ENCODE data around the gene TRAF5. TPM values are rescaled to one million over a fixed set of nuclear protein-coding genes. Genes with fewer than 3 reads are reported as not detected.
A peak's percentile ranks its signal among the peaks of the same experiment; 100 is the strongest.

Gene TRAF5
- total RNA-seq, 2 donors from 2014 or later: 56.5 to 78.3 TPM

DNA sequence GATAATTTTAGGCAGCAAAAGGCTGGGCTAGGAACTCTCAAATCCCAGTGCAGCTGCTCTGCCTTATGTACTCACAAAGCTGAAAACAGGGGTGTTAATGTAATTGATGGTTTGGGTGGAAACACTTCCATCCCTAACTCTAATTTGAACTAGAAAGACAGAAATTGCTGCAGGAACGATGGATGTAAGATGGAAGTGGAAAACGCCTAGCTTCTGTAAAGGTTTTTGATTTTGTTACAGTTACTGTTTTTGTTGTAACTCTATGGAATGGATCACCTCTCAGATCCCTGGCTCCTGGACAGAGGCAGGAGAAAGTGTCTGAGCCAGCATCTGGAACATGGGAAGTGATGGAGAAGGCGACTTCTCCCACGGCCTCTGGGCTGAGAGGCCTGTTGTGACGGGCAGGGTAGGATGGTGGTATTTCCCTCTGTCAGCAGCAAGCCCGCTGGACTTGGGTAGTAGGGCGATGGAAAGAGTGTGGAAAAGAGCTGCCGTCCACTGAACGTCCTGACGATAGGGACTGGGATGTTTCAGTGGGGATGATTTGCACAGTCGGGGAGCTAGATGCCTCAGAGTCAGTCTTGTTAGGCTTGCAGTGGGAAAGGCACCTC lies 1.6 kb downstream of the TRAF5 start:
- Histone ChIP-seq H3K4me3 (ENCODE audit: low read length) (peak overlapping the region; percentile 80), H3K27me3 (ENCODE audit: control insufficient read depth, insufficient read depth, low read length, poor library complexity, severe bottlenecking) (no peaks in the 10 kb centered on the region), H3K4me1 (ENCODE audit: control insufficient read depth, insufficient read depth, low read length) (peaks cover 9% of the 10 kb centered on the region), H3K27ac (ENCODE audit: low read depth, low read length) (no peak overlapping the region), H3K9me3 (ENCODE audit: control insufficient read depth, low read length) (no peaks in the 10 kb centered on the region), H3K9ac (ENCODE audit: extremely low read depth, low read length, poor library complexity, severe bottlenecking) (no peak overlapping the region), H3K36me3 (ENCODE audit: control insufficient read depth, insufficient read depth, low read length) (peaks cover 5% of the 10 kb centered on the region)
- DNase-seq: no peak
- Mint-ChIP-seq H3K27me3 (ENCODE audit: insufficient read depth) (peaks cover 4% of the 10 kb centered on the region), H3K27ac (no peak overlapping the region), H3K9me3 (no peaks in the 10 kb centered on the region), H3K36me3 (ENCODE audit: low read depth) (peaks cover 7% of the 10 kb centered on the region), H3K4me3 (peak overlapping the region; percentile 82), H3K4me1 (peaks cover 46% of the 10 kb centered on the region)
- TF ChIP-seq, protein P1, sequence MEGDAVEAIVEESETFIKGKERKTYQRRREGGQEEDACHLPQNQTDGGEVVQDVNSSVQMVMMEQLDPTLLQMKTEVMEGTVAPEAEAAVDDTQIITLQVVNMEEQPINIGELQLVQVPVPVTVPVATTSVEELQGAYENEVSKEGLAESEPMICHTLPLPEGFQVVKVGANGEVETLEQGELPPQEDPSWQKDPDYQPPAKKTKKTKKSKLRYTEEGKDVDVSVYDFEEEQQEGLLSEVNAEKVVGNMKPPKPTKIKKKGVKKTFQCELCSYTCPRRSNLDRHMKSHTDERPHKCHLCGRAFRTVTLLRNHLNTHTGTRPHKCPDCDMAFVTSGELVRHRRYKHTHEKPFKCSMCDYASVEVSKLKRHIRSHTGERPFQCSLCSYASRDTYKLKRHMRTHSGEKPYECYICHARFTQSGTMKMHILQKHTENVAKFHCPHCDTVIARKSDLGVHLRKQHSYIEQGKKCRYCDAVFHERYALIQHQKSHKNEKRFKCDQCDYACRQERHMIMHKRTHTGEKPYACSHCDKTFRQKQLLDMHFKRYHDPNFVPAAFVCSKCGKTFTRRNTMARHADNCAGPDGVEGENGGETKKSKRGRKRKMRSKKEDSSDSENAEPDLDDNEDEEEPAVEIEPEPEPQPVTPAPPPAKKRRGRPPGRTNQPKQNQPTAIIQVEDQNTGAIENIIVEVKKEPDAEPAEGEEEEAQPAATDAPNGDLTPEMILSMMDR (conservative IDR thresholded peaks at IDR 0.05): no peak
- WGBS, 2 experiments (ENCODE audit: insufficient coverage in 1 of 2, insufficient read length in 1 of 2): 92 to 99% methylated on average over 9 to 11 of the region's 11 CpGs

DNA sequence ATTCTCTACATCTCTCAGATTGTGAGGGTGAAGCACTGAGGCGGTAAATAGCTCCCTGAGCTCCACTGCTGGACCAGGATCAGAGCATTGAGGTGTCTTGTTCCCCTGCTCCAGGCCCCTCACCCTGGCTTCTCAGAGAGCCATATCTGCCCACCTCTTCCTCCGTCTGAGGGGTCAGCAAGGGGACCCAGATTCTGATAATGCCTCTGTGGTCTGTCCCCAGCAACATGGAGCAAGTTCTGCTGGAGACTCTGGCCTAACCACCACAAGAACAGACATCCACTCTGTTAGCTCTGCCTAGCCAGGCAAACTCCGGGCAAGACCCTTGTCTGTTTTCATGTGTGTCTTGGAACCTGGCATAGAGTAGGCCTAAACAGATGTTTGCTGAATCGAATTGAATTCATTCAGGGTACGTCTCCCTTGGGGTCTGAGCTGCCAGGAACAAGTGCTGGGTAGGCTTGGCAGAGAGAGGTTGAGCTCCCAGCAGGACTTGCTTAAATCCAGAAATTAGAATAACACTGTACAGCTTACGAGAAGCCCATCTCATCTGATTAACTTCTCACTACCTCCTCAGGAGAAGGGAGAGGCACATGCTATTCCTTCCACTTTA lies 2.3 kb downstream of the TRAF5 start:
- DNase-seq: no peak
- Mint-ChIP-seq H3K4me1 (peaks cover 48% of the 10 kb centered on the region), H3K36me3 (ENCODE audit: low read depth) (peaks cover 11% of the 10 kb centered on the region), H3K27me3 (ENCODE audit: insufficient read depth) (peaks cover 4% of the 10 kb centered on the region), H3K9me3 (no peaks in the 10 kb centered on the region), H3K27ac (no peak overlapping the region), H3K4me3 (peak overlapping the region; percentile 82)
- H3K36me3 ChIP-seq (ENCODE audit: control insufficient read depth, insufficient read depth, low read length): peaks cover 5% of the 10 kb centered on the region
- H3K4me3 ChIP-seq (ENCODE audit: low read length): peak overlapping the region; percentile 80
- TF ChIP-seq, protein P1 (conservative IDR thresholded peaks at IDR 0.05): no peak
- H3K9ac ChIP-seq (ENCODE audit: extremely low read depth, low read length, poor library complexity, severe bottlenecking): no peak overlapping the region
- H3K27ac ChIP-seq (ENCODE audit: low read depth, low read length): no peak overlapping the region
- no peaks in the 10 kb centered on the region for H3K9me3 ChIP-seq (ENCODE audit: control insufficient read depth, low read length)
- 94 to 95% methylated on average over 6 of the region's 6 CpGs for WGBS, 2 experiments (ENCODE audit: insufficient coverage in 1 of 2, insufficient read length in 1 of 2)
- H3K4me1 ChIP-seq (ENCODE audit: control insufficient read depth, insufficient read depth, low read length): peaks cover 7% of the 10 kb centered on the region
- H3K27me3 ChIP-seq (ENCODE audit: control insufficient read depth, insufficient read depth, low read length, poor library complexity, severe bottlenecking): no peaks in the 10 kb centered on the region

DNA sequence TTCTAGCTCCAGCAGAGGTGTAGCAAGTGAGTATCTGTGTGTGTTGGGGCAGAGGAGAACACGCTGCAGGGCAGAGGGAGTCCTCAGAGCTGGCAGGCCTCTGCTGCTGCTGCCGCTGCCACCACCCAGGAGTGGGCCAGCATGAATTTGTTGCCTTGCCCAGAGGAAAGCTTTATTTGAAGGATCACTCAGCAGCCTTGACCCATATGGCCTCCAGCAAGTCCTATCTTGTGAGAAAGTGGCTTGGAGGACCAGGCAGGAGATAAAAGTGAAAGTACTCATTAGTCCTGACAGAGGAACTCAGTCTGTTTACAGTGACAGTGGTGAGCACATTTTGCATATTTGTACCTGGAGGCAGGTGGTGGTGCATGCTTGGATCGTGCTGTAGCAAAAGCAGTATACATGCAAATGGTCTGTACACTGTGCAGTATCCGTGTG lies 3.1 kb downstream of the TRAF5 start:
- no peak overlapping the region for H3K4me3 ChIP-seq (ENCODE audit: low read length)
- no peak overlapping the region for H3K27ac ChIP-seq (ENCODE audit: low read depth, low read length)
- peaks cover 4% of the 10 kb centered on the region for H3K27me3 Mint-ChIP-seq (ENCODE audit: insufficient read depth)
- H3K27me3 ChIP-seq (ENCODE audit: control insufficient read depth, insufficient read depth, low read length, poor library complexity, severe bottlenecking): no peaks in the 10 kb centered on the region
- no peaks in the 10 kb centered on the region for H3K9me3 ChIP-seq (ENCODE audit: control insufficient read depth, low read length)
- no peak overlapping the region for H3K9ac ChIP-seq (ENCODE audit: extremely low read depth, low read length, poor library complexity, severe bottlenecking)
- WGBS, 2 experiments (ENCODE audit: insufficient coverage in 1 of 2, insufficient read length in 1 of 2): 88 to 92% methylated on average over 3 to 4 of the region's 4 CpGs
- no peak for DNase-seq
- H3K4me3 Mint-ChIP-seq: no peak overlapping the region
- TF ChIP-seq, protein P1 (conservative IDR thresholded peaks at IDR 0.05): no peak
- peaks cover 5% of the 10 kb centered on the region for H3K36me3 ChIP-seq (ENCODE audit: control insufficient read depth, insufficient read depth, low read length)
- peaks cover 7% of the 10 kb centered on the region for H3K4me1 ChIP-seq (ENCODE audit: control insufficient read depth, insufficient read depth, low read length)
- H3K9me3 Mint-ChIP-seq: no peaks in the 10 kb centered on the region
- H3K27ac Mint-ChIP-seq: no peak overlapping the region
- peaks cover 13% of the 10 kb centered on the region for H3K36me3 Mint-ChIP-seq (ENCODE audit: low read depth)
- peaks cover 53% of the 10 kb centered on the region for H3K4me1 Mint-ChIP-seq
